NCI-H748 treated with DMSO at 0.1 percent for 48 hours (cell line): ENCODE results near the gene NLGN2.

Experiments used
- DNase-seq: peaks from one replicate; lab custom pipeline; 2025; lab: John Stamatoyannopoulos, UW

The NLGN2 gene

DNA sequence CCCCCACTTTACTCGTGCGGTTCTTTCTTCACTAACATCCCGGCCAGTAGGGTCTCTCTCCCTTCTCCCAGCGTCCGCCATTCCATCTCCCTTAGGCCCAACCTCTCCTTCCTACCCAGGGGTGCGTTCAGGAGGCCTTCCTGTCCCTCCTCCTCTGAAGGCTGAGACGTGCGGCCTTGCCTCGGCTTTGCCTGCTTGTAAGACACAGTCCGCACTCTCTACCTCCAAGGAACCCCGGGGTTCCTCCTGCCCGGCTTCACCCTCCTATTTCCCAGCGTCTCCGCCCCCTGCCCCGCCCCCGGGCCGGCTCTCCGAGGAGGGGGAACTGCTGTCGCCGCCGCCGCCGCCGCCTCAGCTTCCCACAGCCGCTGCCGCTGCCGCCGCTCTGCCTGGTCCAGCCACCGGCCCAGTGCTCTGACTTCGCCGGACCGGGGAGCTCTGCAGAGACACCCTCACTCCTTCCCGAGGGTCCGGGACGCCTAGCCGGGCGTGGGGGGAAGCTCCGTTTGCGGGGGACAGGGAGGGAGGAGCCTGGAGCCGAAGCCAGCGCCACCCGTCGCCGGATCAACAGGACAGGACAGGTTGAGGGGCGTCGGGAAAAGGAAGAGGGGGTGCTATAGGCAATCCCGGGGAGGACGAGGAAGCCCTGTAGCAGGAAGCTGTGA lies 30.4 kb downstream of the NLGN2 start:
- DNase-seq: peak; percentile 60

DNA sequence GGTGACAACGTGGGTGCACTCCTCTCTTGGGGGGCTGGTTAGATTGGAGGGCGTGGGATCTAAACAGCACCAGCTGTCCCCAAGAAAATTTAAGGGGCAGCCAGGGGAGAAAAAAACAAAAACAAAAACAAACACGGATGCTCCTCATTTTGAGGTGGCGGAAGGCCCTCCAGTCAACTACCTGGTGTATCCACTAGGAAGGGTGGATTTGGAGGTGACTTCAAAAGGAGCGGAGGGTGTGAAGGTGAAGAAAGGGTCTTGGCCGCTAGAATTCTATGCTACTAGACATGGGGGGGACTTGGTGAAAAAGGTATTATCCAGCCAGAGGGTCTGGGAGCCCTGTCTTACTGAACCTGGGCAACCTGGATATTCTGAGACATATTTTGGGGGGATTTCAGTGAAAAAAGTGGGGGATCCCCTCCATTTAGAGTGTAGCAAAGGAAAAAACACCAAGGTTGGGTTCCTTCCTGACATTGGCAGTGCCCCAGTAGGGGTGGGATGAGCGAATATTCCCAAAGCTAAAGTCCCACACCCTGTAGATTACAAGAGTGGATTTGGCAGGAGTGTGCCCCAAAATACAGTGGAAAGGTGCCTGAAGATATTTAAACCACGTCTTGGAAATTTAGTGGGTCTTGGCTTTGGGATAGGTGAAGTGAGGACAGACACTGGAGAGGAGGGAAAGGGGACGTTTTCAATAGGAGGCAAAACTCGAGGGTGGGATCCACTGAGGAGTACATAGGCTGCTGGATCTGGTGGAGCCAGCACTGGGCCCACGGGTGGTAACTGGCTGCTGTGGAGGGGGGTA lies 31.2 kb downstream of the NLGN2 start:
- DNase-seq: no peak

DNA sequence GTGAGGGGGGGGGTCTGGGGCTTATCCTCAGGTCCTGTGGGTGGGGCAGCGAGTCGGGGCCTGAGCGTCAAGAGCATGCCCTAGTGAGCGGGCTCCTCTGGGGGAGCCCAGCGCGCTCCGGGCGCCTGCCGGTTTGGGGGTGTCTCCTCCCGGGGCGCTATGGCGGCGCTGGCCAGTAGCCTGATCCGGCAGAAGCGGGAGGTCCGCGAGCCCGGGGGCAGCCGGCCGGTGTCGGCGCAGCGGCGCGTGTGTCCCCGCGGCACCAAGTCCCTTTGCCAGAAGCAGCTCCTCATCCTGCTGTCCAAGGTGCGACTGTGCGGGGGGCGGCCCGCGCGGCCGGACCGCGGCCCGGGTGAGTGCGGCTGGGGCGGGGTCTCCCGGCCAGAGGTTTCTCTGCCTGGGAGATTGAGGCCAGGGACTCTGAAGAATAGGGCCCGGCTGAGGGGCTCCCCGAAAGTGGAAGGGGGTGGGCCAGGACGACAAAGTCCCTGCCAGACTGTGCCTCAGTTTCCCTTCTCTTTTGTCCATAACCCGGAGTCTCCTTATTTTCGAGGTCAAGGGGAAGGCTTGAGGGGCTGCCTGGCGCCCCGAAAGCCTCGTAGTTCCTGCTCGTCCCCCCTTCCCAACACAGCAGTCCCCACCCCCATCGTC lies 31.9 kb downstream of the NLGN2 start, which contains the start of gene FGF11:
Gene FGF11, plus strand, starts transcription at position 51 of the 651 bp plus-strand sequence. Its CDS starts 109 bp downstream, at position 160.
- no peak for DNase-seq

DNA sequence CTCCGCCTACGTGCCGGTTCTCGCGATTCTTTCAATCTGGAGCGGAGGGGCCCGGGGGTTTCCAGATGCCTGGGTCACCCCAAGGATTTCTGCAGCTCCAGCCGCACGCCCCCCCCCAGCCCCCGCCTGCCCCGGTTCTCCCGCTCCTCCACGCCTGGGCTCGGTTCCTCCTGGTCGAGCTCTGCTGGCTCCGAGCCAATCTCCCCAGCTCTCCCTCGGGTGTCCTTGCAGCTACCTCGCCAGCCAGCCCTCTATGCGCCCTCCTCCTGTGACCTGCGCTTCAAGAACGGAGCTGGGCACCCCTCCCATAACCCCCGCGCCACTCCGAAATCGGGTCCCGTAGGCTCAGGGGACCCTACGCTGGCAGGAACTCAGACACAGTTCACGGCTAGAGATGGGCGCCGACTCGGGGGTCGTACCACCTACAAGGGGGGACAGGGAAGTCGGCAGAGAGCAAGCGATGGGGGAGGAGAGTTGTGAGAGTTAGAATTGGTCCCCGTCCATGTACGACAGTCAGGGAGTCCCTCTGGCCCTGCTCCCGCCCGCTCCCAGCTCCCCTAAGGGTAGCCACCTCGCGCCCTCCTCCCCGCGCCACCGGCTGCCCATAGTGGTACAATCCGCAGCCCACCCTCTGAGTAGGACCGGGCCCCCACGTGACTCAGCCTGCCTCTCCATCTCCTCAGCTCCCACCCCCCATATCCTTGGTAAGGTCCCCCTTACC lies 32.6 kb downstream of the NLGN2 start:
- peak; percentile 31 for DNase-seq

DNA sequence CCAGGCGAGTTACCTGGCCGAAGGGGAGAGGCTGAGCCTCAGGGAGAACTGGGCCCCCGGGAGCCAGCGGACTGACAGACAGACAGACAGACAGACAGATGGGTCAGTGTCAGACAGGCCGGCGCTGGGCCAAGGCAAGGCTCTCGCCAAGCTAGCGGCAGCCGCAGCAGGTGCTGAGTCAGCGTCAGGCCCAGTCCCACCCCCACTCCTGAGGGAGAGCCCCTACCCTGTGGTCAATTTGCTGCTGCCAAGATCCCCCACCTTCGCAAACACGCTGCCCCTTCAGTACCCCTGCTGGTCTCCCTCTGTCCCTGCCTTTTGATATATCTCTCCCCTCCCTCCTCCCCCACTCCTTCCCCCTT lies 33.2 kb downstream of the NLGN2 start:
- no peak for DNase-seq

DNA sequence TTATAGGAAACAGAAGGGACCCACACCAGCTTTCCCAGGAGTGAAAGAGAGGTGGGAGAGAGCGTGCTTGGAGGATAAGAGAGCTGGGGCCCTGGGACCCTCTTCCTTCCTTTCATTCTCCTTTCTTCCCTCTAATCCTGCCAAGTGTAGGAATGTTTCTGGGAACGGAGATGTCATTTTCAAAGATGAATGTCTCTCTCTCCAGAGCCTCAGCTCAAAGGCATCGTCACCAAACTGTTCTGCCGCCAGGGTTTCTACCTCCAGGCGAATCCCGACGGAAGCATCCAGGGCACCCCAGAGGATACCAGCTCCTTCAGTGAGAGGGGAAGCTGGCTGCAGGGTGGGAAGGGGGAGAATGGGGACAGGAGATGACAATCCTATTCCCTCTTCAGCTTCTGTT lies 33.6 kb downstream of the NLGN2 start:
- no peak for DNase-seq

DNA sequence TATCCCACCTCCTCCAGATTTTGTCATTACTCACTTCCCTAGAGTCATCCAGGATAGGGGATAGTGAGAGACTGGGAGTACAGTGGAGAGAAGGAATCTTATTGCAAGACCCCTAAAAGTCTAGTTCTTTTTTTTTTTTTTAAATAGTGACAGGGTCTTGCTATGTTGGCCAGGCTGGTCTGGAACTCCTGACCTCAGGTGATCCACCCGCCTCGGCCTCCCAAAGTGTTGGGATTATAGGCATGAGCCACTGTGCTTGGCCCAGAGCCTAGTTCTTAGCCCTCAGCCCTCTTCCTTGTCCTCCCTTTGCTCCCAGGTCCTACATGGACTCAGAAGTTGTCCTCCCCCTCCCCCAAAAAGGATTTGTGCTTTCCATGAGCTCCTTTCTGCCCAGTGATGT lies 34.5 kb downstream of the NLGN2 start:
- DNase-seq: no peak

DNA sequence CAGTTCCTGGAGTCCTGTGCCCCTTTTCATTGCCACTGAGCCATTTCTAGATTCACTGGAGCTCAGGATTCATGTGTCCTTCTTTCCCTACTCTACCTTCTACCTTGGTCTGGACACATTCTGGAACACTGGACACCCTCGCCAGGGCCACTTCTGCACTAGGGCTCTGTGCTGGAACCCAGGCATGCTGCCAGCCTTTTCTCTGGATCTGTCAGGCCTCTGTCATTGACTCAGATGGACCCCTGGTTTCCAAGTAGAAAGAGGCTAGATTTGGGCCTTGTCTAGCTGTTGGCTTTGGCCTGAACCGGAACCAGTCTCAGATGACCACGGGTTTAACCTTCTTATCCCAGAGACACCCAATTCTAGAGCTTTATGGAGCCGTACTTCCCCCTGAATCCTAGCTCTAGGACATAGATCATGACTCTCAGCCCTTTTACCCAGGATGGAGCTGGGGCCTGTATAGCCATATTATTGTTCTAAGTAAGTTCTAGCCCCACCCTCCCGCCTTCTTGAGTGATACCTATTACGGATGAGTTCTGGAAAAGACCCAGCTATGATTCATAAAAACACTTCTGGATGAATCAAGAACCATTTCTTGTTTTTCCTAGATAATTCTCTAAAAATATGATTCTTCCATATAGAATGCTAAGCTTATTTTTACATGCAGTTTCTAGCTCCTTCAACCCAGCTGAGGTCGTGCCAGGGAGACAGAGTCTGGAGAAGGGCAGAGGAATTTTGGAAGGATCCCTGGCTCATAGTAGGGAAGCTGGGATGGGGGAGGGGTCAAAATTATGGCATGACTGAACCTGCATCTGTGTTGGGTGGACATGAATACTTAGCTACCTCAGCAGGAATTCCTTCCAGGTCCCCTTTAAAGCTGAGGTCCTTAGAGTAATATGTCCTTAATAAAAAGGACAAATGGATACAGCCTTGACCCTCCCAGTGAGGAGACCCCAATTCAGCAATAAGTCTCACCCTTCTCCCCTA lies 36.1 kb downstream of the NLGN2 start:
- DNase-seq: no peak

DNA sequence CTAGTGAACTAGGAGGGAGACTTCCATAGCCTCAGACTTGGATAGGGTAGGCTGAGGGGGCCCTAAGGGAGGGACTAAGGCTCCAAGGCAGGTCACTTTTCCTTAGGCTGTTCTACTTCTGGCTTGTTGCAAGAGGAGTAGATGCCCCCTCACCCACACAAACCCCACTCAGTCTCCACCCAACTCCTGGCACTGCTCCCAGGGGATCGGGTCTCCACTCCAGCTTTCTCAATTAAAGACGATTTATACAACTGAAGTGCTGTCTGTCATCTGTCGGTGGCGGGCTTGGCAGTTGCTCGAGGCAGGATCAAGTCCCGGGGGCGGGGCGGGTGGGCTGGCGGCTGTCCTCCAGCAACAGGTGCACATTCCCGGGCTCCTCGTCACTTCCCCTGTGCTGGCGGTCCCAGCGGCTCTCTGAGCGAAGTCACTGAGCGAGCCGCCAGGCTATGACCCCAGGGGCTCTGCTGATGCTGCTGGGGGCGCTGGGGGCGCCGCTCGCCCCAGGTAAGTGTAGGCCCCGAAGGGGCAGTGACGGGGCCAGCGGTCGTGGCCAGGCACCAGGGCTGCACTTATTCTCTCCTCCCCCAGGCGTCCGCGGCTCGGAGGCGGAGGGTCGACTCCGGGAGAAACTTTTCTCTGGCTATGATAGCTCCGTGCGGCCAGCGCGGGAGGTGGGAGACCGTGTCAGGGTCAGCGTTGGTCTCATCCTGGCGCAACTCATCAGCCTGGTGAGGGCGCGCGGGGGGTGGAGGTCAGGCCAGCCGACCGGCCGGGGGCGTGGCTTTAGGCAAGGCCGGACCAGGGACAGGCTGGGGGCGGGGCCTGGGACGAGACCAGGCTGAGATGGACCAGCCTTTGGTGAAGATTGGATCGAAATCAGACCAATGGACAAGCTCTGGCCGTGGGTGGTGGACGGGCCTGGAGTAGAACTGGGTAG lies 37.3 kb downstream of the NLGN2 start, which contains the start of gene CHRNB1:
Gene CHRNB1, plus strand, starts transcription at position 380 of the 937 bp plus-strand sequence. Its CDS starts 67 bp downstream, at position 447.
- DNase-seq: no peak

DNA sequence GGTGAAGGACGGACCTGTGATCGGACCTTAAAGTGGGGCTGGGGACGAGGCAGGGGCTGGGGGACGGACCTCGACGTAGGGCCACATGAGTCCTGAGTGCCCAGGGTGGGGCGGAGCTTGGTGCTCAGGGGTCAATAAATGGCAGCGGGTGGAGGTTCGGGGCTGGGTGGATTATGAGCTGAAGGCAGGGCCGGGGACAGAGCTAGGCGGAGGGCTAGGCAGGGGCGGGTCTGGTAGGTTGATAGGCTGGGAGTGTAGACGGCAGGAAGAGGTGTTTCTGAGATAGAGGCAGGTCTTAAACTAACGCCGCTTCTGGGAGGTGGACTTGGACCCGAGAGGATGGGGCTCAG lies 37.9 kb downstream of the NLGN2 start:
- DNase-seq: no peak

DNA sequence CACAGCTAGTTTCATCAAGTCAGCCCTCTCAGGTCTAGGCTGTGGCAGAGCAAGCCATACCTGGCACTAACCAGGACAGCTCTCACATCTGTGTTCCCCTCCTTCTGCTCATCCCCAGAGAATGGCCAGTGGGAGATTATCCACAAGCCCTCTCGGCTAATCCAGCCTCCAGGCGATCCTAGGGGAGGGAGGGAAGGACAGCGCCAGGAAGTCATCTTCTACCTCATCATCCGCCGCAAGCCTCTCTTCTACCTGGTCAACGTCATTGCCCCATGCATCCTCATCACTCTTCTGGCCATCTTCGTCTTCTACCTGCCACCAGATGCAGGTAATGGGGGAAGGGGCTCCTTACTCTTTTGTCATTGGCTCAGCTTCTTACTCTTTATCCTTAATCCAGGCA lies 40.8 kb downstream of the NLGN2 start:
- DNase-seq: no peak

DNA sequence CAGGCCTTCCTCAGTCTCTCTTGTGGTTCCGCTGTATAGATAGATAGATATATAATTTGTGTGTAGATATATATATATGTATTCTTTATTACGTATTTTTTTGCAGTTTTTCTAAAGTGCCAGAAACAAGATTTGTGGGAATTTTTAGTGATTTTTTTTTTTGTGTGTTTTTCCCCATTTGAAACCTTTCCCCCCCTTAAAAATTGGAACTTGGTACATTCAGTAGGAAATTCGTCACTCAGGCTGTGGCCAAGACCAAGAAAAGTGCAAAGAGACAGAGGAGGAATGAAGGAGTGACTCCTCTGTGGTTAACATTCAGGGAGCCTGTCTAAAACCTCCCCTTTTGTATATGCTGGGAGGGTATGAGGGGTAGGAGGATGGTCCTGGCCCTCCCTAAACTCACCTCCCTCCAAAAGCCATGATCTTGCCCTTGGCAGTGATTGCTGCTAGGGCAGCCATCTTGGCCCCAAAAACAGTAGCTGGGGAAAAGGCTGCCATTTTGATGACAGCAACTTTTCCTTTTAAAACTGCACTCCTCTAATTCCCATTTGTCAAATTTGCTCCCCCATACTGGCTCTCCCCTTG lies 52.4 kb downstream of the NLGN2 start:
- no peak for DNase-seq

DNA sequence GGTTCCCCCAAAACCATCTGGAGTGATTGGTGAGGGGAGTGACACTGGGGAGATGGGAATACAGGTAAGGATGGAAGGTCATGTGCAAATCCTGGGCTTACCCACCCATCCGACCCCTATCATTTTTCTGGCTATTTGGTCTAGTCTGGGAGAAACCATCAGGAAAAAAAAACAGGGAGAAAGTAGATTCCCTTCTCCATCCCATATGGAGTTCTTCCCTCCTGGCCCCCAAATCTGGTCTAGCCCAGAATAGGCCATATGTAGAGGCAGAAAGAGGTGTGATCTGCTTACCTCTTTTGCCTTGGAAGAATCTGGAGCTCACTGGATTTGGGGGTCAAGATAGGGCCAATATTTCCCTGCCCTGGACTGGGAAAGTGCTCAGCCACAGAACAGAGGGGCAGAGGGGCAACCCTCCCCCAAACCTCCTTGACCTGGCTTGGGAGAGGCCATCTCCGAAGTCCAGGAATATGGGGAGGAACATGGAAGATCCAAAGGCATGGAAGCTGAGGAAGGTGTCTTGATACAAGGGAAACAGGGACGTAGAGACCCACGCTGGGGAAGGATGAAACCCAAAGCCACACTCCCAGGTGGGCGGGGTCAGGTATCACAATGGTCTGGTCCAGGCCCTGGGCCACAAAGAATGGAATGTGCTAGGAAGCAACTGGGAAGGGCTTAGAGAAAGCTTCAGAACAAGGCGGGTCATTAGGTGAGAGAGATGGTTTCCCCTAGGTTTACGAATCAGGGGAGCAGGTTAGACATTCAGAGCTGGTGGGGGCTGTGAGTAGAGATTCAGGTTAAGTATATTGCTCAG lies 53.4 kb downstream of the NLGN2 start:
- DNase-seq: no peak

DNA sequence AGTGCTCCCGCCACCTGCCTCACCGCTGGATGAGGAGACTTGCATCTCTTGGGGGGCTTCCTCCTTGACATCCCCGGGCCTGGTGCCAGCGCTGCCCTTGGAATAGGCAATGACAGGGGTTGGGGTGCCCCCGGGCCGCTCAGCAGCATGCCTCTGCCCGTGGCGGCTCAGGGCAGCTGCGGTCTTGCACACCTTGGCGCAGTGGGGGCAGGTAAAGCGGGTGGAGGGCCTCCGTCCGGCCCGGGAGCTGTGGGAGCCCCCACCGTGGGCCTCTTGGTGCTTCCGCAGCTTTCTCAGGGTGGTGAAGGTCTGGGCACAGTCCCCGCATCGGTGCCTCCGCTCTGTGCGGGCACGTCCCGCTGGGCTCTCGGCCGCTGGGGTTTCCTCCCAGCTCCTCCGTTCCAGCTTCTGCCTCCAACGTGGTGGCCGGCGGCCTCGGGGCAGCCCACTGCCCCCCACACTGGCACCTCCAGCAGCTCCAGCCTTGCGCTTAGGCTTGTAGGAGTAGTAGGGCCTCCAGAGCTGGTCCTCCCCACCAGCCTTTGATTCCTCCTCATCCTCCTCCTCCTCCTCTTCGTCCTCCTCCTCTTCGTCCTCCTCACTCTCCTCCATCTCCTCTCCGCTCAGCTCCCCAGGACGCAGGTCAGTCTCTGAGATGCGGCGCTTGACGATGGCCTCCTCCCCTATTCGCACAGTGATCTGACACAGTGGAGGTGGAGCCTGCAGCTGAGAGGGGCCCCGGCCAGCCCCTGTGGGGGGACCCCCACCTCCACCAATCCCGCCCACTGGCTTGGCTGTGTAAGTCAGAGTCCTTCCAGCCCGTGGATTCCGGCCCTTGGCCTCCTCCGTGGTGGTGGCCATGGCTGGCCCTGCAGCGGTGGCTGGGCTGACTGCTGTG lies 55.1 kb downstream of the NLGN2 start:
- no peak for DNase-seq

DNA sequence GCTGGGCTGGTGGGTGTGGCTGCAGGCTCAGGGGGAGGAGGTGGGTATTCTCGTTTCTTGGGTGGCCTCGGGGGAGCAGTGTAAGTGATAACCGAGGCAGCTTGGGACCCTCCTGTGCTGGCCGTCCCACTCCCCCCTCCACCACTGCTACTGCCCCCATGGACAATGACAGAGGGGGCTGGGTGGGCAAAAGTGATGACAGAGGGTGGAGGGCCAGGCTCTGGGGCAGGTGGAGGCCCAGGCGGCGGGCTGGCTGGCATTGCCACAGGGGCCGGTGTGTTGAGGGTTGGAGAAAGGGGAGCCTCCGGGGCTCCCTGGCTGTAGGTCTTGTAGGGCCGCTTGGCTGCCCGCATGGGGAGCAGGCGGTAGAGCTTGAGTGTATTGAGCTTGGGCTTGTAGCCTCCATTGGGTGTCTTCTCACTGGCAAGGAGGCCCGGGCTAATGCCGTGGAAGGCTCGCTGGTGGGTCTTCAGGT lies 55.8 kb downstream of the NLGN2 start:
- no peak for DNase-seq

DNA sequence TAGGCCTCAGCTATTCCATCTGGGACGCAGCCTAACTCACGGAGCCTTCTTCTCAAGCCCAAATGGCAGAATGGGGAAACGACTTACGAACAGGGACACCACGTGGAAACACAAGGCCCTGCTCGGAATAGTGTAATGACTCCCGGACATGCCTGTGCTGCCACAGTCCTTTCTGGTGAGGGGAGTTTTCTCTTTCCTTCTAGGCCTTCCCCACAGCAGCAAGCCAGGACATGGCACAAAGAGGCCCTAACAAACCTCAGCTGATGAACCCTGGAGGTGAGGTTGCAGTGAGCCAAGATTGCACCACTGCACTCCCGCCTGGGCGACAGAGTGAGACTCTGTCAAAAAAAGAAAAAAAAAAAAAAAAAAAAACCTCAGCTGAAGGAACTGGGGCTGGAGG lies 56.4 kb downstream of the NLGN2 start:
- no peak for DNase-seq

DNA sequence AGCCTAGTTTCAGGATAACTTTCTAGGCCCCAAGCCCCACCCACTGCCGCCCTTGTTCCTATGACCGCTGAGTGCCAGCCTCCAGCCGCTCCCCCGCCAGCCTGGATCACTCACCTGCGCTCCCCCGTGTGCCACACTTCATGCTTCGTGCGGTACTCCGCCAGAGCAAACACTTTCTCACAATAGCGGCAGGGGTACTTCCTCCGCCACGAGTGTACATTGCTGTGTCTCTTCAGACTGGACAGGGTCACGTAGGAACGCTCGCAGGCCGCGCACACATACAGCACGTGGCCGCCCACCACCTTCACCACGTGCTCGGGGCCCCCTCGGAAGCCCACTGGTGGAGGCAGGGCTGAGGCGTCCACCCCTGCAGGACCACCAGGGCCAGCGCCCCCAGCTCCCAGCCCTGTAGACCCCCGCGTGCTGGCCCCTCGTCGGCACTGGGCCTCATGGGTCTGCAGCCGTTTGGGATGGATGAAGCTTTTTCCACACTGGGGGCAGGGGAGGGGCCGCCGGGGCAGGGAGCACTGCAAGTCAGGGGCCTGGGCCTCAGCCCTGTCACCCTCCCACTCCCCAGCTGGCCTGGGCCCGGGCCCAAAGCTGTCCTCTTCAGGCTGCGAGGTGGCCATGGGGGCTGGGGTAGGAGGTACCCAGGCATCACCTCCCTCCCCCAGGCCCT lies 58.1 kb downstream of the NLGN2 start:
- DNase-seq: no peak
